ENCODE data around the gene NKD2.

Gene NKD2

GRCh38 chr5:1041225-1042143 lies 32.9 kb downstream of the NKD2 start:
- DNase-seq (ENCODE audit: low read depth, low spot score), result no peak

GRCh38 chr5:1042626-1043025 lies 34.0 kb downstream of the NKD2 start:
- DNase-seq (ENCODE audit: low read depth, low spot score), result no peak

GRCh38 chr5:1043327-1043726 lies 34.7 kb downstream of the NKD2 start:
- DNase-seq (ENCODE audit: low read depth, low spot score), result no peak

- no peak for DNase-seq (ENCODE audit: low read depth, low spot score)
These were observed 35.5 kb downstream of the NKD2 start for GRCh38 chr5:1044117-1044516.

- no peak for DNase-seq (ENCODE audit: low read depth, low spot score)
These were observed 37.5 kb downstream of the NKD2 start for GRCh38 chr5:1045960-1046560.

GRCh38 chr5:1047332-1047965 lies 38.8 kb downstream of the NKD2 start:
- DNase-seq (ENCODE audit: low read depth, low spot score), result no peak

GRCh38 chr5:1048162-1048721 lies 39.6 kb downstream of the NKD2 start:
- DNase-seq (ENCODE audit: low read depth, low spot score), result no peak

- no peak for DNase-seq (ENCODE audit: low read depth, low spot score)
These were observed 40.5 kb downstream of the NKD2 start for GRCh38 chr5:1048861-1049838.

- no peak for DNase-seq (ENCODE audit: low read depth, low spot score)
These were observed 42.1 kb downstream of the NKD2 start for GRCh38 chr5:1050423-1051365.

- no peak for DNase-seq (ENCODE audit: low read depth, low spot score)
These were observed 42.7 kb downstream of the NKD2 start for GRCh38 chr5:1051366-1051720.

- no peak for DNase-seq (ENCODE audit: low read depth, low spot score)
These were observed 43.5 kb downstream of the NKD2 start for GRCh38 chr5:1052076-1052475.

GRCh38 chr5:1052641-1053390 lies 44.2 kb downstream of the NKD2 start:
- DNase-seq (ENCODE audit: low read depth, low spot score), result no peak

GRCh38 chr5:1053391-1054017 lies 44.9 kb downstream of the NKD2 start:
- no peak for DNase-seq (ENCODE audit: low read depth, low spot score)

- DNase-seq (ENCODE audit: low read depth, low spot score), result no peak
These were observed 45.6 kb downstream of the NKD2 start for GRCh38 chr5:1054018-1054798.

- DNase-seq (ENCODE audit: low read depth, low spot score), result no peak
These were observed 46.5 kb downstream of the NKD2 start for GRCh38 chr5:1054799-1055775.

- DNase-seq (ENCODE audit: low read depth, low spot score), result no peak
These were observed 47.5 kb downstream of the NKD2 start for GRCh38 chr5:1055896-1056610.

Data from activated naive CD8-positive, alpha-beta T cell treated with anti-CD3 and anti-CD28 coated beads, Interleukin-2, amount 50 U/mL, for 16 hours (primary cell).